NT2/D1 (cell line): ENCODE measurements around the gene P2RX6.

Source experiments
- YY1 ChIP-seq: IDR thresholded peaks from 2 replicates; pipeline ENCODE4 v1.6.1; 2011; ENCODE audit not compliant: insufficient read length, insufficient read depth
- ZNF274 ChIP-seq: IDR thresholded peaks from 2 replicates; pipeline ENCODE4 v1.6.1; 2011; ENCODE audit warnings: mild to moderate bottlenecking, low read depth, low read length

DNA sequence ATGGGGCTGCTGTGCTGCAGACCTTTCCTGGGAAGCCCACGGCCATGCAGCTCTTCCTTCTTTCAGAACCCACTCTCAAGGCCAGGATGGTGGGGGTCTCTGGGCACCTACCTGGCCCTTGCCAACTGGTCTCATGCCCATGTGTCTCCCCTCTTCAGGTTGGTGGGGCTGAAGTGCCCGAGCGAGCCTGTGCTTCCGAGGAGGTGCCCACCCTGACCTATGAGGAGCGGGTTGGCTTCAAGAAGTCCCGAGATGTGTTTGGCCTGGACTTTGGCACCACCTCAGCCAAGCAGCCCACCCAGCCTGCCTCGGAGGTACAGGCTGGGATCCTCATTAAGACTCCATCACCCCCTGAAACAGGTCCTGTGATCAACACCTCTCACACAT, 22.9 kb upstream of the P2RX6 start:
- TF ChIP-seq YY1 (no peak), ZNF274 (no peak)
